22Rv1 (cell line): ENCODE data around the gene TRNT1.

Source experiments
- CTCF ChIP-seq: fragments of 450-650 bp; IDR thresholded peaks from 2 replicates; pipeline ENCODE4 v1.5.1; 2017; ENCODE audit warnings: mild to moderate bottlenecking
- ZFX ChIP-seq: fragments of 450-650 bp; IDR thresholded peaks from 2 replicates; pipeline ENCODE4 v1.6.1; 2017; ENCODE audit warnings: antibody characterized with exemption, borderline replicate concordance

GRCh38 chr3:3102751-3103150 lies 24.0 kb upstream of the TRNT1 start:
- TF ChIP-seq CTCF = no peak
- no peak for TF ChIP-seq ZFX
